GM23248 (cell line): ENCODE data around the gene MLF2.

Source experiments
- EZH2 ChIP-seq: fragments of 200-600 bp; sonication (generic); IDR thresholded peaks from 2 replicates; pipeline ENCODE4 v1.6.1; 2018; ENCODE audit warnings: antibody characterized with exemption, mild to moderate bottlenecking; ENCODE audit not compliant: insufficient read depth, poor library complexity, severe bottlenecking
- EZH2phosphoT487 ChIP-seq: fragments of 200-600 bp; sonication (generic); IDR thresholded peaks from 2 replicates; pipeline ENCODE4 v1.6.1; 2018; ENCODE audit warnings: antibody characterized with exemption, moderate library complexity, mild to moderate bottlenecking, low read depth; ENCODE audit not compliant: insufficient read depth

DNA sequence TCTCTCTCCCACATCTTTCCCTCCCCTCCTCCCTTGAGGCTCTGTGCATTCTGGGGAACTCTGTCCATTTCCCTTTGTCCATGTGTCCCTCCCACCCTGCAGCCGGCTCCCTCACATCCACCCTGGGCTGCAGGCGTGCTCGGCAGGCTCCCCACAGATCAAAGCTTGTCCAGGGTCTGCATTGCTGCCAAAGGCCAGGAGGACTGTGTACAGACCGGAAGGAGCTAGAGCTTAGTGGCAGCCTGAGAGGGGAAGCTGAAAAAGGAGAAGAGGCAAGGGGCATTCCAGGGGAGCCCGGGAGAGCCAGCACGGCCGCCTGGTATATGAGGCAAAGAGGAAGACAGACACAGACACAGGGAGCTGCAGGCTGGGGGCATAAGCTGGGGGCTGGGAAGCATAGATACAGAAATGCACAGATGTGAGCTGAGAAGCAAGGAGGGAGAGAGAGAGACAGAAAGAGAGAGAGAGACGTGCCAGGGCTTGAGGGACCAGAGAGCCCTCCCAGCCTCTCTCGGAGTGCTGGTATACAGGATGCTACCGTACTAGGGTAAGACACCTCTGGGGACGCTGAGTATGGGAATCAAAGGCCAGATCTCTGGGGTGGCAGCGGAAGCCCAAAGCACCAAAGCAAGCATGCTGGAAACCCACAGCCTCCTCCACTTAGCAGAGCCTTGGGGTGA lies 39.7 kb upstream of the MLF2 start:
- no peak for TF ChIP-seq EZH2phosphoT487
- TF ChIP-seq EZH2, result no peak
